OCI-M2 (cell line): ENCODE measurements around the gene STYX.
"Not testable (repeated sequence)": the region's sequence is repeated elsewhere in the genome, so short reads cannot be mapped to it uniquely, and the experiment has no call there.

ENCODE experiments used
- DNase-seq: peaks from one replicate; lab custom pipeline; 2025; ENCODE audit not compliant: unreplicated experiment; lab: John Stamatoyannopoulos, UW

STYX gene

DNA sequence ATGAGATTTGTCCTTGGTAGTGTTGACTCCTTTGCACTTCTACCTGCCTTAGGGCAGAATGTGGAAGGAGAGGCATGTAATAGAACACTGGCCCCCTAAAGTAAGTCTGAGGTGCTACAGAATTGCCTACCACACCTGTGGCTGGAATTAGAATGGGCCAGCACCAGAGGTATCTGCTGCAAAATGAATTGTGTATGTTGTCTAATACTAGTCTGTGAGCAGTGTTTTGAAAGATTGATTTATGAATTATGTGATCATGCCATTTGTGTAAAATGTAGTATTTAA is 5.7 kb upstream of the STYX start:
- no peak for DNase-seq

- DNase-seq = not testable (repeated sequence)
Measured at GRCh38 chr14:52727509-52727908, 2.5 kb upstream of the STYX start.

- DNase-seq = not testable (repeated sequence)
Measured at GRCh38 chr14:52729035-52729434, 931 bp upstream of the STYX start.

GRCh38 chr14:52729585-52729924 is 411 bp upstream of the STYX start:
- no peak for DNase-seq

GRCh38 chr14:52730709-52731111 is 744 bp downstream of the STYX start:
- no peak for DNase-seq

- DNase-seq = no peak
Measured at GRCh38 chr14:52733824-52734223, 3.9 kb downstream of the STYX start.

DNA sequence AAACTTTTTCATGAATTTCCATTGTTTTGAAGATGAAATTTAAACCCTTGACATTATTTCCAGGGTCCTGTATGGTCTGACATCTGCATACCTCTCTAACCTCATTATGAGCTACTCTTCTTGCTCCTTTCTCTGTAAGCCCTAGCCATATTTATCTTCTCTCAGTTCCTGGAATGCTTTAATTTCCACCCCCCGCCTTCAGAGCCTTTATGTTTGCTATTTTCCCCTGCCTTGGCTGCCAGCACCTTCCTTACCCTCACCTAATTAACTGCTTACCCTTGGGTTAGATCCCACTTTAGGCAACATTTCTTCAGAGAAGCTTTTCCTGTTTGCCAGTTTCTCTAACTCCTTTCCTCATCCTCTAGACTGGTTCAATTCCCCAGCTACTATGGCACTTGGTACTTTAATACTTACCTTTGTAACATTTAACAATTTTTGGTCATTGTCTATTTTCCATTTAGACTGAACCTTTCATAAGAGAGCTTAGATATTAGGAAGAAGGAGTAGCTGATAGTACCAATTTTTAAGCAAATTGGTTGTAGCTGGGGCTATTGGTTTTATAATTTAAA is 6.0 kb downstream of the STYX start:
- no peak for DNase-seq

- DNase-seq = no peak
Measured at GRCh38 chr14:52738409-52738808, 8.4 kb downstream of the STYX start.

DNA sequence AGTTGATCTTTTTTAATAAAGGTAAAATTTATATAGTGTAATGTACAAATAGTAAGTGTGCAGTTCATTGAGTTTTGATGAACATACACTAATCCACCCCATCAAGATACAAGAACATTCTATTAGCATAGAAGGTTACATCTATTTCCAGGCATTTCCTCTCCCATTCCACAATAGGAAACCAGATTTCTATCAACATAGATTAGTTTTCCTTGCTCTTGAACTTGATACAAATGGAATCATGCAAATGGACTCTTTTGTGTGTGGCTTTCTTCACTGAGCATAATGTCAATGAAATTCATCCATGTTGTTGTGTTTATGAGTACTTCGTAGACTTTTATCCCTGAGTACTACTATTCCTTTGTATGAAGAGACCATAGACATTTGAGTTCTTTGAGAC is 10.8 kb downstream of the STYX start:
- no peak for DNase-seq

DNA sequence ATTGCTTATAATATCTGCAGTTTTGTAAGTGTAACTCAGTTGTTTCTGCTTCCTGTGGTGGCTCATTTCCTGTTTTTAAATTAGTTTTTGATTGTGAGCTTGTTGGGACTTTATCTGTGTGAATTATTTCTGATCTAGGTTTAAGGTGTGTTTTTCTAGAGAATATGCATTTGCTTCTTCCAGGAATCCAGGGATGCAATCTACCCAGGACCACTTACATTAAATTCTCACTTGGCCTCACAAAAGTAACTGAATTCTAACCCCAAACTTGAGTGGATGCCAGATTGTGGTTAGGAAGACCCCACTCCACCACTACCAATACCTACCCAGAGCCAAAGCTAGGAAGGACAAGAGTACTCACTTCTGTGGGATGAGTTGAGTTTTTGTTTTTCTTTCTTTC is 11.9 kb downstream of the STYX start:
- no peak for DNase-seq

- no peak for DNase-seq
Measured at GRCh38 chr14:52748647-52749292, 18.8 kb downstream of the STYX start.

GRCh38 chr14:52755607-52756316 is 25.8 kb downstream of the STYX start:
- no peak for DNase-seq

GRCh38 chr14:52759145-52759544 is 29.2 kb downstream of the STYX start:
- DNase-seq = no peak

- not testable (repeated sequence) for DNase-seq
Measured at GRCh38 chr14:52762923-52763322, 33.0 kb downstream of the STYX start.

GRCh38 chr14:52767058-52767833 is 37.3 kb downstream of the STYX start:
- no peak for DNase-seq

DNA sequence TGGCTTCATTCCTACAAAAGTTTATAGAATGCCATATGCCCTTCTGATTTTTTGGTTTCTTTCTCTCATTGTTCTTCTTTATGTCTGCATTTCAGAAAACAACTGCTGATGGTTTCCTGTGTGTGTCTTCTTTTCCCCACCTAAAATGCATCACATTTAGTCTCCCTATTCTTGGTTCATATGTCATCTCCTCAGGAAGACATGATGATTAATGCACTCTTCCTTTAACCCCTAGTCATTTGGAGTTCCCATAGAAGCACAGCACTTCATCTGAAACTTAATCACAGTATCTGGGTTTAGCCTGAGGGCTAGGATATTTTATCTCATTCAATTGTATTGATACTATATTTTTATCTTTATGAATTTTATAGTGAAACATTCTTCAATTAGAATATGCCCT is 39.9 kb downstream of the STYX start:
- DNase-seq = no peak

GRCh38 chr14:52776816-52777215 is 46.9 kb downstream of the STYX start:
- DNase-seq = no peak

GRCh38 chr14:52778702-52779101 is 48.7 kb downstream of the STYX start:
- no peak for DNase-seq

GRCh38 chr14:52780893-52781292 is 50.9 kb downstream of the STYX start:
- DNase-seq = no peak

DNA sequence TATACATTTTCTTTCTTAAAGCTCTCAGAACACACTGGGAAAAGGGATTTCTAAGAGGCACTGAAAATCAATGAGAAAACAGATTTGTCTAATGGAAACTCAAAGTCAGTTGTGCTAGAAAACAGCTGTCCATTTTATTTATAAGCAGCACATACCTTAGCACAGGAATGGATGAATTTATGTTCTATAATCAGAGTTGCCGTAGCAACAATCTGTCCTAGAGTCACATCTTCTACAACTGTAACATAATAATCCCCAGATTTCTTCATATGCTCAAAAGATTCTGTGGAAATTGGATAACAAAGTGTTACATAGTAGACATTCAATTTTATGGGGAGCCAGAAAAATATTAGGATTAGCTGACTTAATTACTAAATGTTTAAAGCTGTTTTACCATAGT is 51.7 kb downstream of the STYX start:
- no peak for DNase-seq

DNA sequence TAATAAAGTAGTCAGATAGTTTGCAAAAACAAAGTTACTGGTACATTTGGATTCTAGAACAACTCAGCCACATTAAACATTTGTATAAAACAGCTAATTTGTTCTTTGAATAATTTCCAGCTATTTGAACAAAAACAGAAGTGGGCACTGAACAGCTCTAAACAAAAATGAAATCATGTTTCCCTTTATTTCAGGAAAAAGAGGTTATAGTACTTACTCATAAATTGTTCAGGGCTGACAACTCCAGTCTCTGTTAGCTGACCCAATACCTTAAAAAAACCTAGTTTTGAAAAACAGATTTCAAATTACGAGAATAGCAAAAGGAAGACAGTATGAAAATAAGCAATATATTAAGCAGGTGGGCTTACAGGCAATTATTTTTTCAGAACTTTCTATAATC is 53.2 kb downstream of the STYX start:
- DNase-seq = no peak

- DNase-seq = no peak
Measured at GRCh38 chr14:52786887-52787286, 56.9 kb downstream of the STYX start.
